Medulla oblongata (tissue), 1 donor: ENCODE measurements around the gene TYSND1.
"Not testable (repeated sequence)": the region's sequence is repeated elsewhere in the genome, so short reads cannot be mapped to it uniquely, and the experiment has no call there.

ENCODE experiments used
- DNase-seq: peaks from one replicate; pipeline ENCODE4 v3.0.0-alpha.2; 2015; ENCODE audit errors: extremely low spot score

The TYSND1 gene

GRCh38 chr10:70135046-70135445, 11.5 kb downstream of the TYSND1 start:
- DNase-seq = no peak

- DNase-seq = peak; percentile 37
Observed at GRCh38 chr10:70132098-70133029, 14.1 kb downstream of the TYSND1 start, which contains the start of gene AIFM2. Gene AIFM2, minus strand, starts transcription at chr10:70132825. Its CDS starts 8,741 bp downstream, at chr10:70124084.

- no peak for DNase-seq
Observed at GRCh38 chr10:70131560-70131937, 15.0 kb downstream of the TYSND1 start.

GRCh38 chr10:70130878-70131559, 15.5 kb downstream of the TYSND1 start:
- DNase-seq = no peak

GRCh38 chr10:70126700-70127395, 19.7 kb downstream of the TYSND1 start:
- DNase-seq = no peak

GRCh38 chr10:70125918-70126552, 20.5 kb downstream of the TYSND1 start:
- DNase-seq = no peak

GRCh38 chr10:70124918-70125317, 21.6 kb downstream of the TYSND1 start:
- no peak for DNase-seq

- DNase-seq = no peak
Observed at GRCh38 chr10:70124415-70124814, 22.1 kb downstream of the TYSND1 start.

GRCh38 chr10:70123817-70124216, 22.7 kb downstream of the TYSND1 start:
- no peak for DNase-seq

- DNase-seq = not testable (repeated sequence)
Observed at GRCh38 chr10:70123166-70123565, 23.3 kb downstream of the TYSND1 start.

- no peak for DNase-seq
Observed at GRCh38 chr10:70122742-70123141, 23.8 kb downstream of the TYSND1 start.

- no peak for DNase-seq
Observed at GRCh38 chr10:70121281-70121949, 25.1 kb downstream of the TYSND1 start.

- DNase-seq = no peak
Observed at GRCh38 chr10:70120417-70120816, 26.1 kb downstream of the TYSND1 start.

GRCh38 chr10:70119623-70120022, 26.9 kb downstream of the TYSND1 start:
- DNase-seq = no peak

- DNase-seq = no peak
Observed at GRCh38 chr10:70119197-70119596, 27.3 kb downstream of the TYSND1 start.

GRCh38 chr10:70118196-70118595, 28.3 kb downstream of the TYSND1 start:
- no peak for DNase-seq

GRCh38 chr10:70117646-70118045, 28.9 kb downstream of the TYSND1 start:
- no peak for DNase-seq

- DNase-seq = peak; percentile 53
Observed at GRCh38 chr10:70115948-70116682, 30.4 kb downstream of the TYSND1 start.

- no peak for DNase-seq
Observed at GRCh38 chr10:70114902-70115301, 31.6 kb downstream of the TYSND1 start.

GRCh38 chr10:70112071-70112470, 34.4 kb downstream of the TYSND1 start:
- DNase-seq = no peak
